Fibroblast of lung (primary cell): ENCODE measurements around the gene TTC9B. TPM values are rescaled to one million over a fixed set of nuclear protein-coding genes. Genes with fewer than 3 reads are reported as not detected.

ENCODE experiments used
- DNase-seq, 2 donors: peaks; one replicate each; pipeline versions ENCODE4 v3.0.0 to v3.0.0-alpha.2; 2010; ENCODE audit warnings: low read depth in 2 of 2
- H2AFZ ChIP-seq: 2 replicates; pipeline ENCODE4 v1.5.1; 2012; ENCODE audit warnings: low read length, control low read depth, inconsistent platforms
- H3K27ac ChIP-seq: 2 replicates; pipeline ENCODE4 v1.5.1; 2011; ENCODE audit warnings: low read length, control low read depth; ENCODE audit not compliant: insufficient read depth
- H3K27me3 ChIP-seq: 2 replicates; pipeline ENCODE4 v1.5.1; 2011; ENCODE audit warnings: mild to moderate bottlenecking, low read length; ENCODE audit not compliant: control insufficient read depth, insufficient read depth
- H3K36me3 ChIP-seq: 2 replicates; pipeline ENCODE4 v1.5.1; 2011; ENCODE audit warnings: low read length; ENCODE audit not compliant: control insufficient read depth, insufficient read depth
- H3K4me1 ChIP-seq: 2 replicates; pipeline ENCODE4 v1.5.1; 2011; ENCODE audit warnings: low read length; ENCODE audit not compliant: control insufficient read depth, insufficient read depth; ENCODE audit errors: extremely low read depth
- H3K4me2 ChIP-seq: 2 replicates; pipeline ENCODE4 v1.5.1; 2011; ENCODE audit warnings: low read length, control low read depth; ENCODE audit not compliant: insufficient read depth; ENCODE audit errors: extremely low read depth
- H3K4me3 ChIP-seq, 4 experiments: fragments of 200-600 bp in 1 of 4; sonication (generic) in 1 of 4; replicated peaks in 1 of 4; 2 replicates each; pipeline ENCODE4 v1.5.1; 2011 to 2016; ENCODE audit warnings: low read length in 4 of 4, low read depth in 3 of 4, mild to moderate bottlenecking in 3 of 4, control low read depth in 2 of 4, inconsistent platforms in 1 of 4, mixed read lengths in 1 of 4; ENCODE audit not compliant: insufficient read depth in 1 of 4; ENCODE audit errors: control extremely low read depth in 1 of 4
- H3K79me2 ChIP-seq: 2 replicates; pipeline ENCODE4 v1.5.1; 2012; ENCODE audit warnings: mild to moderate bottlenecking, low read length, inconsistent platforms; ENCODE audit not compliant: control insufficient read depth, insufficient read depth
- H3K9ac ChIP-seq: 2 replicates; pipeline ENCODE4 v1.5.1; 2011; ENCODE audit warnings: mild to moderate bottlenecking, low read length, control low read depth; ENCODE audit not compliant: insufficient read depth
- H3K9me3 ChIP-seq: 2 replicates; pipeline ENCODE4 v1.5.1; 2012; ENCODE audit warnings: low read depth, low read length; ENCODE audit not compliant: control insufficient read depth, insufficient read depth
- H4K20me1 ChIP-seq: 2 replicates; pipeline ENCODE4 v1.5.1; 2011; ENCODE audit warnings: low read length; ENCODE audit not compliant: control insufficient read depth, insufficient read depth; ENCODE audit errors: extremely low read depth
- EZH2 ChIP-seq: IDR thresholded peaks from 2 replicates; pipeline ENCODE4 v1.5.1; 2012; ENCODE audit warnings: low read length, control low read depth, mild to moderate bottlenecking; ENCODE audit errors: missing control alignments
- polyA plus RNA-seq, 2 donors: library from polyadenylated mRNA; depleted of rRNA in 1 of 2; stranded (reverse) in 1 of 2; unstranded in 1 of 2; fragments of >200 nt; gene quantifications; 2 replicates each; pipeline ENCODE4 v1.2.1, GENCODE V29; 2011 to 2012; ENCODE audit warnings: missing spikeins in 1 of 2
- total RNA-seq: library from RNA; depleted of rRNA; stranded (reverse); fragments of >200 nt; gene quantifications from 2 replicates; pipeline ENCODE4 v1.2.1, GENCODE V29; 2014
- TF ChIP-seq, protein P1 (sequence below), 2 donors: IDR thresholded peaks in 1 of 2; conservative IDR thresholded peaks in 1 of 2; 1 replicate in 1 of 2; 2 replicates in 1 of 2; pipeline ENCODE4 v1.5.1; 2011 to 2012; ENCODE audit warnings: low read length in 2 of 2, control low read depth in 1 of 2, inconsistent platforms in 1 of 2, low read depth in 1 of 2, mild to moderate bottlenecking in 1 of 2

Gene TTC9B
- total and polyA plus RNA-seq, 2 donors (not counting 1 experiment from before 2014, with no cell fraction given): not detected

DNA sequence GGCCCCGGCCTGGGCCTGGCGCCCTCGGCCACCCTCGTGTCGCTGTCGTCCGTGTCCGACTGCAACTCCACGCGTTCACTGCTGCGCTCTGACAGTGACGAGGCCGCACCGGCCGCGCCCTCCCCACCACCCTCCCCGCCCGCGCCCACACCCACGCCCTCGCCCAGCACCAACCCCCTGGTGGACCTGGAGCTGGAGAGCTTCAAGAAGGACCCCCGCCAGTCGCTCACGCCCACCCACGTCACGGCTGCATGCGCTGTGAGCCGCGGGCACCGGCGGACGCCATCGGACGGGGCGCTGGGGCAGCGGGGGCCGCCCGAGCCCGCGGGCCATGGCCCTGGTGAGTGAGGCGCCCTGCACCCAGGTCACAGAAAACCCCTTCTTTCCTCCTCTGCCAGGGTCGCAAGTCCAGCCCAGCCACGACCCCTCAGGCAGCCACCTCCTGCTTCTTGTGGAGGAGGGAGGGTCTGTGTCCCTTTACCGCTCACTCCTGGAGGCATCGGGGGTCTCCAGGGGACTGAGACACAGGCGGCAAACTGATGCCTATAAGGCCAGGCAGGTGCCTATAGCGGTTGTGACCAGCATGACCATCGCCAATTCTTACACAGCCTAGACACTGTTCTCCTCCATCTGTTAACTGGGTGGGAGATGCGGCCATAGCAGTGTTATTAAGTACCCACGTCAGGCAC is 4.2 kb downstream of the TTC9B start:
- Histone ChIP-seq H3K4me3 (no peak overlapping the region), H3K9ac (no peak overlapping the region), H3K4me2 (no peak overlapping the region), H2AFZ (no peak overlapping the region), H3K9me3 (no peaks in the 10 kb centered on the region), H3K79me2 (no peaks in the 10 kb centered on the region), H3K36me3 (no peaks in the 10 kb centered on the region), H4K20me1 (no peaks in the 10 kb centered on the region), H3K27me3 (peaks cover 16% of the 10 kb centered on the region), H3K27ac (no peak overlapping the region), H3K4me1 (no peaks in the 10 kb centered on the region)
- no peak for DNase-seq
- TF ChIP-seq, protein P1, sequence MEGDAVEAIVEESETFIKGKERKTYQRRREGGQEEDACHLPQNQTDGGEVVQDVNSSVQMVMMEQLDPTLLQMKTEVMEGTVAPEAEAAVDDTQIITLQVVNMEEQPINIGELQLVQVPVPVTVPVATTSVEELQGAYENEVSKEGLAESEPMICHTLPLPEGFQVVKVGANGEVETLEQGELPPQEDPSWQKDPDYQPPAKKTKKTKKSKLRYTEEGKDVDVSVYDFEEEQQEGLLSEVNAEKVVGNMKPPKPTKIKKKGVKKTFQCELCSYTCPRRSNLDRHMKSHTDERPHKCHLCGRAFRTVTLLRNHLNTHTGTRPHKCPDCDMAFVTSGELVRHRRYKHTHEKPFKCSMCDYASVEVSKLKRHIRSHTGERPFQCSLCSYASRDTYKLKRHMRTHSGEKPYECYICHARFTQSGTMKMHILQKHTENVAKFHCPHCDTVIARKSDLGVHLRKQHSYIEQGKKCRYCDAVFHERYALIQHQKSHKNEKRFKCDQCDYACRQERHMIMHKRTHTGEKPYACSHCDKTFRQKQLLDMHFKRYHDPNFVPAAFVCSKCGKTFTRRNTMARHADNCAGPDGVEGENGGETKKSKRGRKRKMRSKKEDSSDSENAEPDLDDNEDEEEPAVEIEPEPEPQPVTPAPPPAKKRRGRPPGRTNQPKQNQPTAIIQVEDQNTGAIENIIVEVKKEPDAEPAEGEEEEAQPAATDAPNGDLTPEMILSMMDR (conservative IDR thresholded peaks at IDR 0.05 in 1 of 2, IDR thresholded peaks at IDR 0.05 in 1 of 2; ENCODE audit: low read depth in 1 of 2, low read length in 2 of 2): no peak

DNA sequence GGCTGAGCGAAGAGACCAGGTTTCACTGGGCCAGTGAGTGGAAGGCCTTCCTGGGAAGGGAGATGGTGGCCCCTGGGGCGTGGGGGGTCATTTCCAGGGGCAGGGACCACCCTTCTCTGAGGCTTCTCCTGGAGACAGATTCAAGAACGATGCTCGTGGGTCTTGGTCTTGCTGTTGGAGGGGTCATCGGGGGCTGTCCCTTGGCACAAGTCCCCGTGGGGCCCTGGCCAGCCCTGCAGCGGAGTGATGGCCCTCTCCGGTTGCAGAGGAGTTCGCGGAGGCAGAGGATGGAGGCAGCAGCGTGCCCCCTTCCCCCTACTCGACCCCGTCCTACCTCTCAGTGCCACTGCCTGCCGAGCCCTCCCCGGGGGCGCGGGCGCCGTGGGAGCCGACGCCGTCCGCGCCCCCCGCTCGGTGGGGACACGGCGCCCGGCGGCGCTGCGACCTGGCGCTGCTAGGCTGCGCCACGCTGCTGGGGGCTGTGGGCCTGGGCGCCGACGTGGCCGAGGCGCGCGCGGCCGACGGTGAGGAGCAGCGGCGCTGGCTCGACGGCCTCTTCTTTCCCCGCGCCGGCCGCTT is 4.8 kb downstream of the TTC9B start:
- DNase-seq: no peak
- Histone ChIP-seq H3K9me3 (no peaks in the 10 kb centered on the region), H3K4me3 (no peak overlapping the region), H3K27ac (no peak overlapping the region), H3K36me3 (no peaks in the 10 kb centered on the region), H4K20me1 (no peaks in the 10 kb centered on the region), H3K9ac (no peak overlapping the region), H3K27me3 (peaks cover 16% of the 10 kb centered on the region), H2AFZ (no peak overlapping the region), H3K79me2 (no peaks in the 10 kb centered on the region), H3K4me2 (no peak overlapping the region), H3K4me1 (no peaks in the 10 kb centered on the region)
- TF ChIP-seq, protein P1 (conservative IDR thresholded peaks at IDR 0.05 in 1 of 2, IDR thresholded peaks at IDR 0.05 in 1 of 2; ENCODE audit: low read depth in 1 of 2, low read length in 2 of 2): no peak
- TF ChIP-seq EZH2: no peak

DNA sequence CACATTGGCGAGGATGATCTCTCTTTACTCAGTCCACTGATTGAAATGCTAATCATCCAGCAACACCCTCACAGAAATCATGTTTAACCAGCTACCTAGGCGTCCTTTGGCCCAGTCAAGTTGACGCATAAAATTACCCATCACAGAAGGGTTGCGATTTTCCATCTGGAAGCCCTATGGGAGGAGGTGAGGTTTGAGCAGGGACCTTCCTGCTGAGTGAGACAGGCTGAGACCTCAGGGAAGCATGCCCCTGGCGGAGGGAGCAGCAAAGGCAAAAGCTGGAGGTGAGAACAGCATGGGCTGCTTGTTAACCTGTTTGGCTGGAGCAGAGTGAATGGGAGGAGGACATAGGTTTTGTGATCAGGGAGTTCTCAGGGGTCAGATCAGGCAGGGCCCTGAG is 7.3 kb downstream of the TTC9B start:
- Histone ChIP-seq H4K20me1 (no peaks in the 10 kb centered on the region), H3K9ac (no peak overlapping the region), H3K9me3 (no peaks in the 10 kb centered on the region), H3K4me2 (no peak overlapping the region), H3K36me3 (no peaks in the 10 kb centered on the region), H3K4me3 (no peak overlapping the region), H3K27me3 (no peaks in the 10 kb centered on the region), H3K27ac (no peak overlapping the region), H3K79me2 (no peaks in the 10 kb centered on the region), H3K4me1 (no peaks in the 10 kb centered on the region), H2AFZ (no peak overlapping the region)
- no peak for TF ChIP-seq EZH2
- TF ChIP-seq, protein P1 (conservative IDR thresholded peaks at IDR 0.05 in 1 of 2, IDR thresholded peaks at IDR 0.05 in 1 of 2; ENCODE audit: low read depth in 1 of 2, low read length in 2 of 2): no peak
- DNase-seq: no peak
